GM04503 (cell line): ENCODE measurements around the gene NCS1.

Source experiments
- DNase-seq: peaks from one replicate; pipeline ENCODE4 v3.0.0-alpha.2; 2012; ENCODE audit warnings: low read depth

The NCS1 gene

GRCh38 chr9:130147910-130148309 lies 24.3 kb upstream of the NCS1 start:
- no peak for DNase-seq

- DNase-seq = no peak
Measured at GRCh38 chr9:130149031-130149430, 23.2 kb upstream of the NCS1 start.

- no peak for DNase-seq
Measured at GRCh38 chr9:130149654-130150286, 22.4 kb upstream of the NCS1 start.

GRCh38 chr9:130150779-130151382 lies 21.3 kb upstream of the NCS1 start:
- DNase-seq = no peak

GRCh38 chr9:130154816-130155215 lies 17.4 kb upstream of the NCS1 start:
- no peak for DNase-seq

- DNase-seq = no peak
Measured at GRCh38 chr9:130155647-130156046, 16.6 kb upstream of the NCS1 start.

- DNase-seq = no peak
Measured at GRCh38 chr9:130156672-130157071, 15.5 kb upstream of the NCS1 start.

GRCh38 chr9:130157079-130157478 lies 15.1 kb upstream of the NCS1 start:
- no peak for DNase-seq

GRCh38 chr9:130158001-130158400 lies 14.2 kb upstream of the NCS1 start:
- DNase-seq = no peak

- DNase-seq = no peak
Measured at GRCh38 chr9:130159057-130159456, 13.1 kb upstream of the NCS1 start.

GRCh38 chr9:130159915-130160670 lies 12.1 kb upstream of the NCS1 start:
- DNase-seq = no peak

GRCh38 chr9:130160862-130161470 lies 11.2 kb upstream of the NCS1 start:
- no peak for DNase-seq

- no peak for DNase-seq
Measured at GRCh38 chr9:130165579-130165978, 6.6 kb upstream of the NCS1 start.

- no peak for DNase-seq
Measured at GRCh38 chr9:130166399-130166798, 5.8 kb upstream of the NCS1 start.

- no peak for DNase-seq
Measured at GRCh38 chr9:130167927-130168326, 4.3 kb upstream of the NCS1 start.

GRCh38 chr9:130171226-130172148 lies 717 bp upstream of the NCS1 start:
- DNase-seq = no peak

- no peak for DNase-seq
Measured at GRCh38 chr9:130172858-130173665, 858 bp downstream of the NCS1 start.

GRCh38 chr9:130173666-130173983 lies 1.4 kb downstream of the NCS1 start:
- DNase-seq = no peak

GRCh38 chr9:130174025-130174424 lies 1.8 kb downstream of the NCS1 start:
- DNase-seq = no peak

- no peak for DNase-seq
Measured at GRCh38 chr9:130174920-130175321, 2.7 kb downstream of the NCS1 start.

GRCh38 chr9:130175355-130175754 lies 3.2 kb downstream of the NCS1 start:
- no peak for DNase-seq
